Ectodermal cell (in vitro differentiated cells): ENCODE measurements around the gene NTM.

ENCODE experiments used
- H3K27ac ChIP-seq: 2 replicates; pipeline ENCODE4 v1.7.0; 2013; ENCODE audit warnings: mild to moderate bottlenecking, low read depth, low read length; ENCODE audit not compliant: insufficient read depth, poor library complexity, severe bottlenecking
- H3K27me3 ChIP-seq: 2 replicates; pipeline ENCODE4 v1.7.0; 2013; ENCODE audit warnings: mild to moderate bottlenecking, low read length; ENCODE audit not compliant: insufficient read depth, control insufficient read depth, poor library complexity, severe bottlenecking
- H3K36me3 ChIP-seq: one replicate; pipeline ENCODE4 v1.7.0; 2013; ENCODE audit warnings: low read length; ENCODE audit not compliant: control insufficient read depth, insufficient read depth
- H3K4me1 ChIP-seq: one replicate; pipeline ENCODE4 v1.7.0; 2013; ENCODE audit warnings: low read length; ENCODE audit not compliant: control insufficient read depth, insufficient read depth
- H3K4me3 ChIP-seq: 2 replicates; pipeline ENCODE4 v1.7.0; 2013; ENCODE audit warnings: low read depth, low read length, control low read depth; ENCODE audit not compliant: insufficient read depth
- H3K9me3 ChIP-seq: 2 replicates; pipeline ENCODE4 v1.7.0; 2013; ENCODE audit warnings: mild to moderate bottlenecking, low read length, moderate library complexity; ENCODE audit not compliant: control insufficient read depth
- WGBS, 2 experiments: methylation state at CpG; one replicate each; pipeline ENCODE4 v1.1.7; 2013; ENCODE audit warnings: missing lambda C conversion rate in 2 of 2; 5-methylcytosine and 5-hydroxymethylcytosine counted together

NTM gene

DNA sequence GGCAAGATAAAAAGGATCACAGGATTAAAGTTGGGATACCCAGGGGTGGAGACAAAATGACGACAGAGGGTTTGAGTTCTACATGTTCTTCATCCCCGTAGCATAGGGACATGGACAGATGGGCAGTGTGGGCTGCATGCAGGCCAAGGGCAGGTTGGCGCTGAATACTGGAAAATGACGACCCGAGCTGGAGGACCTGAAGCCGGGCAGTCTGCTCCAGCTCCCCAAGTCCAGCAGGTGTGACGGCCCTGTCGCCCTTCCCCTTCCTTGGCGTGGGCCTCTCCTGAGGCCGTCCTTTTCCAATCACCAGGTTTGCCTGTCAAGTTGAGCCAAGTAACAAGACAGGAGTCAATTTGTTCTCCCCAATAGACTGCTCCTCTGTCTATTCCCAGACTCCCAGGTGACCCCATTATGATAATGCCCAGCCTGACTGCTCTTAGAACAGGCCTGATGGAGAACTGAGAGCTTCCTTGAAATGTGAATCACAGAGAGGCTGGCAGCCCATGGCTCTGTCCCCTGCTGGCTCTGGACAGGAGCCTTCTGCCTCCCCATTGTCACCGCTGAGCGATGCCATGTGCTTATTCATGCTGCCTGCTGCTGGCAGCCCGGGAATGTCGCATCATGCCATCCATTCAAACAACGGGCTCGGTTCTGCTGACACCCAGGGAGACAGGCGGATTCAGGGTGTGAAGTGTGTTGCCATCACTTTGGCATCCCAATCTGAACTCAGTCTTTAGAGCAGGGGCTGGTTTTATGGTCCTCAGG, 392.1 kb downstream of the NTM start:
- no peaks in the 10 kb centered on the region for H3K9me3 ChIP-seq
- WGBS, 2 experiments, result 90 to 95% methylated on average over 17 of the region's 17 CpGs
- H3K4me3 ChIP-seq, result no peak overlapping the region
- no peak overlapping the region for H3K27ac ChIP-seq
- H3K36me3 ChIP-seq, result no peaks in the 10 kb centered on the region
- no peaks in the 10 kb centered on the region for H3K27me3 ChIP-seq
- H3K4me1 ChIP-seq, result no peaks in the 10 kb centered on the region

DNA sequence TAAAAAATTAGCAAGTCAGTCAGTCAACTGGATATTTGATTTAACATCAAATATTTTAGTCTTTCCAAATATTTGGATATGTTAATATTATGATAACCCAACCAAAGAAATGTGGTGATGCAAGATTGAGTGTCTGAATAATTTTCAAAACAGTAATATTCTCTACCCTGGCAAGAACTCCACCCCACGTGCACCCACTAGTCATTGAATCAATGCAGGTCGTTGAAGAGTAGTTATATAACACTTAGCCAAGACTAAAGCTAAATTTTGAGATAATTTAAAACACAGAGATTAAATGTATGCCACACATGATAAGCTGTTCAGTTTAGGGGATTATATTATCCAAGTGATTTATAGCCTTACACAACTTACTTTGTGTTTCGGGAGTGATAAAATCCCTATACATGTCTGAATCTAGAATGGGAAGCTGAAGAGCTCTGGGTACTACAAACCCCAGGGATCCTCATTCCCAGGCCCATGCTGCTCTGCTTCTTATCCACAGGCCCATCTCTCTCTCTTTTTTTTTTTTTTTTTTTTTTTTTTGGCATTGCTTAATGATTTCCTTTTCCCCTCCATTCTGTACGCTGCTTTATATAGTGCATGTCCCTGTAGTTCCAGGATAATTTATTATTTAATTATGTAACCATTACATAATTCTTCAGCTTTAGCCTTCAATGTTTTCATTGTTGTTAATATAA, 392.9 kb downstream of the NTM start:
- no peaks in the 10 kb centered on the region for H3K36me3 ChIP-seq
- H3K9me3 ChIP-seq, result no peaks in the 10 kb centered on the region
- H3K27me3 ChIP-seq, result no peaks in the 10 kb centered on the region
- 80 to 90% methylated on average over 2 to 3 of the region's 4 CpGs for WGBS, 2 experiments
- H3K4me3 ChIP-seq, result no peak overlapping the region
- no peak overlapping the region for H3K27ac ChIP-seq
- no peaks in the 10 kb centered on the region for H3K4me1 ChIP-seq

DNA sequence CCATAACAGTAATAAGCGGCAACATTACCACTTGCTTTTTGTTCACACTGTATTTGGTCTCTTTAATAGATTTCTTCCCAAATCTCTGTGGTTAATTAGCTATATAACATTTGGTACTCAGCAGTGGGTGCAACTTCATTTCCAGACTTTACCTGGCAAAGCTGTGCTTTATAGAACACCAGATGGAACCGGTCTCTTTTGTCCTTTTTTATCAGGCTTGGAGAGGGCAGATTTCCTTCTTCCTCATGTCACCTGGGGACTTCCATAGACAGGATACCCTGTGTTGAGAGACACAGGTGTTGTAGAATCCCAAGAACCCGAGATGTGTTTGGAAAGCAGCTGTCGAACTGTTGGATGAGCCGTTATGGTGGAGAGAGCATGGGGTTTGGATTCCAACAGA, 393.7 kb downstream of the NTM start:
- 94 to 97% methylated on average over 4 to 5 of the region's 5 CpGs for WGBS, 2 experiments
- Histone ChIP-seq H3K9me3 (no peaks in the 10 kb centered on the region), H3K4me1 (no peaks in the 10 kb centered on the region), H3K4me3 (no peak overlapping the region), H3K27me3 (no peaks in the 10 kb centered on the region), H3K36me3 (no peaks in the 10 kb centered on the region), H3K27ac (no peak overlapping the region)

DNA sequence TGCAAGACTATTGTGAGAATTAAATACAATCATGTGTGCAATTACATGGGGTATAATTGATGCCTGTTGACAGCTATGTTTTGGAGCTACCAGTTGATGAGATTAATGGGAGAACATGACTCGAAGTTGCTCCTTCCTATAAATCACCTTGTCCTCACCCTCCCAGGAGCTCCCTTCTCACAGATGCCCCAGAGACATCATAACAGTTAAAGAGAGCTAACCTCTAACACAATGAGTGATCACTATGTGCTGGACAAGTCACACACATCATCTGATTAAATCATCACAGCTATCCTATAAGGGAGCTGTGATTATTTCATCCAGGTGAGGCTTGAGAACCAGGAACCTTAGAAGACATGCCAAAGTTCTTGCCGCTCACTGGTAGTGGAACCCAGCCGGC, 394.2 kb downstream of the NTM start:
- no peak overlapping the region for H3K4me3 ChIP-seq
- H3K27me3 ChIP-seq, result no peaks in the 10 kb centered on the region
- 76 to 79% methylated on average over 3 of the region's 3 CpGs for WGBS, 2 experiments

DNA sequence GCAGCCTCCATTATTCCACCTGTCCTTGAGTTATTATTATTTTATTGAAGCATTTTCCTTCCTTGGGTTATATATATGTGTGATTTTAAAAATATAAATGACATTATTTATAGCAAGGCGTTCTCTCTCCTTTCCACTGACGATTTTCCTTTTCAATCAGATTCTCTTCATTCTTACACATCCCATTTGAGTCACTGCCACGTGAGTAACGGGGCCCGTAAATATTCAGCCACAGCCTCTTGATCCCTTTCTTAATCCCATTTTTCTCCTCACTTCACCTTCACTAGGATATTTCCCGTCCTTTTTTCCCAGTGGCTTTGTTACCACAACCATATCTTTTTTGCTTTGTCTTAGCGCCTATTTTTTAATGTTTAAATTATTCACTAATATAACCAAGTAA, 396.2 kb downstream of the NTM start:
- H3K4me1 ChIP-seq, result no peaks in the 10 kb centered on the region
- H3K27me3 ChIP-seq, result no peaks in the 10 kb centered on the region
- WGBS, 2 experiments, result 90 to 91% methylated on average over 6 of the region's 7 CpGs
- H3K9me3 ChIP-seq, result no peaks in the 10 kb centered on the region
- H3K36me3 ChIP-seq, result no peaks in the 10 kb centered on the region
- no peak overlapping the region for H3K27ac ChIP-seq
- H3K4me3 ChIP-seq, result no peak overlapping the region

More for the DNA sequence above, 394.2 kb downstream of the NTM start:
- Histone ChIP-seq H3K36me3 (no peaks in the 10 kb centered on the region), H3K27ac (no peak overlapping the region), H3K4me1 (no peaks in the 10 kb centered on the region), H3K9me3 (no peaks in the 10 kb centered on the region)

DNA sequence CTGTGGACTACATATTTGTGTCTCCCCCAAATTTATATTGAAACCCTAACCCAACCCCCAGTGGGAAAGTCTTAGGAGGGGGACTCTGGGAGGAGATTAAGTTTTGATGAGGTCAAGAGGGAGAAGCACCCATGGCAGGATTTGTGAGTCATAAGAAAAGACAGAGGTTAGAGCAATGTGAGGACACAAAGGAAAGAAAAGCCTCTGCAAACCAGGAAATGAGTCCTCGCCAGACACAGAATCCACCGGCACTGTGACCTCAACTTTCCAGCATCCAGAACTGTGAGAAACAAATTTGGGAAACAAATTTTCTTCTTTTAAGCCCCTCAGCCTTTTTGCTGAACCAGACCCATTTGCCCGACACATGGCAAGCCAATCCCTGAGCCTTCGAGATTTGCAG, 397.0 kb downstream of the NTM start:
- H3K4me1 ChIP-seq, result no peaks in the 10 kb centered on the region
- no peaks in the 10 kb centered on the region for H3K9me3 ChIP-seq
- H3K27ac ChIP-seq, result no peak overlapping the region
- H3K36me3 ChIP-seq, result no peaks in the 10 kb centered on the region
- H3K27me3 ChIP-seq, result no peaks in the 10 kb centered on the region
- no peak overlapping the region for H3K4me3 ChIP-seq
- whole genome bisulfite sequencing, 2 experiments, result 95% methylated on average over 4 of the region's 4 CpGs

DNA sequence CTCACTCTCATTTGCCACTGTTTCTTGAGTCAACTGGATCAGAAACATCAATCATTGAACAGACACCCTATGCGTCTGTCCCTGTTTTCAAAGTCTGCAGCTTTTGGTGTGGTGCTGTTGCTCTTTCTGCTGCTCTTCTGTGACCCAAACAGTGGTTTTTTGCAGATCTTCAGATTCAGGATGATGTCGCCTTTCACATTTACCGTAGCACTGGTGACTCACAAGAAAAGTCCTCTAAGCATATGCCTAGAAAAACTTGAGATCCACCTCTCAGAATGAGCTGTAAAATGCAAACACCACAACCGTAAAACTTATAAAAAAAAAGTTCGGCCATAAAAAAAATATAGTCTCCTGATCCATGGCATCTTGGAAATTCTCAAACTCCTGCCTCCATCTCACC, 400.4 kb downstream of the NTM start:
- 88 to 91% methylated on average over 5 of the region's 5 CpGs for WGBS, 2 experiments
- Histone ChIP-seq H3K36me3 (no peaks in the 10 kb centered on the region), H3K27ac (no peak overlapping the region), H3K4me3 (no peak overlapping the region), H3K27me3 (no peaks in the 10 kb centered on the region), H3K4me1 (no peaks in the 10 kb centered on the region), H3K9me3 (no peaks in the 10 kb centered on the region)

DNA sequence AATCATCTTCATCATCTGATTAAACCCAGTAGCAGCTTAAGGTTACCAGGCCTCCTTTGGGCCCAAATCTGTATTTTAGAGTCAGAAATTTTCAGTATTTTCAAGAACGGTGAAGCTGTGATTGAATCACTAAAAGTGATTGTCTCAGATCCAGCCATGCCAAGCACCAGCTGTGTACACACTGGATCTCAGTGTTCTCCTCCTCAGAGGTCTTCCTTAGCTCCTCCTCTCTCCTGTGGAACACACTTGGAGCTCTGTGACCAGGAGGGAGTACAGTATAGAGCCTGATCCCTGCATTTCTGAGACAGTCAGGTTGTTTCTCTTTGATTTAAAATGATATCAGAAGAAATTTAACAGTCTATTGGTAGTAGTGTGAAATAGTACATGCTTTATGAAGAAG, 401.1 kb downstream of the NTM start:
- H3K36me3 ChIP-seq, result no peaks in the 10 kb centered on the region
- H3K27me3 ChIP-seq, result no peaks in the 10 kb centered on the region
- no peaks in the 10 kb centered on the region for H3K4me1 ChIP-seq
- no peak overlapping the region for H3K4me3 ChIP-seq
- 92% methylated on average over 1 of the region's 1 CpG for WGBS, 2 experiments
- no peak overlapping the region for H3K27ac ChIP-seq
- no peaks in the 10 kb centered on the region for H3K9me3 ChIP-seq

DNA sequence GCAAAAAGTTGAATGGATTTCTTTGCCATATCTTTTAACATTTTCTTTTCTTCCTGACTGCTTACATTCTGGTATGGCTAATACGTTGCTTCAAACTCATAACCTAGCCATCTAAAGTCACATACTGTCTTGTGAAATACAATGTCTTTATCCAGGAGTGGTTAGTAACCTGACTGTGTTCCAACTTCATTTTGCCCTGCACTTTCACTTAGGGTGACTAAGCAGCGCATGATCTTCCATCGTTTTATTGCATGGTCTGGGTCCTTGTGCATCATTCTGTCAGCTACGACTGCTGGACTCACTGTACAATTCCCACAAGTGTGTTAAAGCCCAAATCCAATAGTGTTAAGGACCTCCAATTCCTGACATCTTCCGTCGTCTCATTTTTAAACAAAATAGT, 403.2 kb downstream of the NTM start:
- no peaks in the 10 kb centered on the region for H3K36me3 ChIP-seq
- H3K4me3 ChIP-seq, result no peak overlapping the region
- H3K27me3 ChIP-seq, result no peaks in the 10 kb centered on the region
- H3K9me3 ChIP-seq, result no peaks in the 10 kb centered on the region
- 94 to 96% methylated on average over 6 of the region's 6 CpGs for WGBS, 2 experiments
- H3K4me1 ChIP-seq, result no peaks in the 10 kb centered on the region
- H3K27ac ChIP-seq, result no peak overlapping the region

DNA sequence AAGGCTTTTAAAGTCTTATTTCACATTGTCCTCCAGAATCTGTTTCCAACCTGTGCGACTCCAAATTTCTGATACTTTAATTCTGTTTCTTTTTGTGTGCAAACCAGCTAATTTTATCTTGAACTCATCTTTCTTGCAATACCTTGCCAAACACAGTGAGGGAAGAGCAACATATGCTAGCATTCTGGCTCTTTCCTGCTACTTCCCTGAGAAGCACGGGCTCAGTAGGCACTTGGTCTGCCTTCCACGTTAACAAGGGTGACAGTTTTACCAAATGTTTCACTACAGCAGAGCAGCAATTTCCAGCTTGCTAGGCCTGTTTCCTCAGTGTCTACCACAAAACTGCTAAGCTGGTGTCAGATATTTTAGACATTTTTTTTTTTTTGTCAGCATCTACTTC, 405.8 kb downstream of the NTM start:
- WGBS, 2 experiments, result 91 to 93% methylated on average over 3 of the region's 3 CpGs
- Histone ChIP-seq H3K27me3 (no peaks in the 10 kb centered on the region), H3K9me3 (no peaks in the 10 kb centered on the region), H3K4me3 (no peak overlapping the region), H3K4me1 (no peaks in the 10 kb centered on the region), H3K27ac (no peak overlapping the region), H3K36me3 (no peaks in the 10 kb centered on the region)
